ENCODE results near the gene HRC. TPM values are rescaled to one million over a fixed set of nuclear protein-coding genes. Genes with fewer than 3 reads are reported as not detected.
A peak's percentile ranks its signal among the peaks of the same experiment; 100 is the strongest.

The HRC gene
- total RNA-seq, 2 experiments from 2014 or later, result not detected

DNA sequence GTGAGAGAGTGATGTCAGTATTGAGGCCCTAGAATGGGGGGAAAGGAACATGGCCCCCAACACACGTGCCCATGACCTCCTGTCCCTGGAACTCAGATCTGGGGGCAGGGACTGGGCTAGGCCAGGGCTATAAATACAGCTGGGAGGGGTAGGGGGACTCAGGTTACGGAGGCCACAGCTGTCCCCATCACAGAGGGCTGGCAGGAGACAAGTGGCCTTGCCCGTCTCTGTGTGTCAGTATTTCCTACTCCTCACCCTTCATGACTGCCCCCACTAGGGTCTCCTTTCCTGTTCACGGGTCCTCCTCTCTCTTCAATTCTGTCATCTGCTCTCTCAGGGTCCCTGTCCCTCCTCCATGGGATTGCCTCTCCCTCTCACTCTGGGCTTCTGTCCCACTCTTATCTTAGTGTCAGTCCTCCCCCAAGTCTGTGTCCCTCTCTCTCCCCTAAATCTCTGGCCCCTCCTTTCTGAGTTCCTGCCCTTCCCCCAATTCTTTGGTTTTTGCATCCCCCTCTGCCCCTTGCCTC lies 687 bp upstream of the HRC start:
- ChIA-PET POLR2A (interaction anchor here (0.6 kb wide), 1 partner anchor 13 kb away, joined by 3 read pairs; no protein-coding TSS in a partner anchor), CTCF (interaction anchor here (1.5 kb wide), 1 partner anchor 43 kb away, joined by 4 read pairs; no protein-coding TSS in a partner anchor)
- ATAC-seq, result no peak
- Mint-ChIP-seq H3K4me1 (ENCODE audit: low read depth) (peaks cover 20% of the 10 kb centered on the region), H3K27me3 (ENCODE audit: low read depth) (peaks cover 58% of the 10 kb centered on the region), H3K36me3 (ENCODE audit: low read depth) (no peaks in the 10 kb centered on the region), H3K9me3 (ENCODE audit: insufficient read depth) (peaks cover 4% of the 10 kb centered on the region), H3K27ac (no peak overlapping the region), H3K4me3 (no peak overlapping the region)
- no peak for DNase-seq

DNA sequence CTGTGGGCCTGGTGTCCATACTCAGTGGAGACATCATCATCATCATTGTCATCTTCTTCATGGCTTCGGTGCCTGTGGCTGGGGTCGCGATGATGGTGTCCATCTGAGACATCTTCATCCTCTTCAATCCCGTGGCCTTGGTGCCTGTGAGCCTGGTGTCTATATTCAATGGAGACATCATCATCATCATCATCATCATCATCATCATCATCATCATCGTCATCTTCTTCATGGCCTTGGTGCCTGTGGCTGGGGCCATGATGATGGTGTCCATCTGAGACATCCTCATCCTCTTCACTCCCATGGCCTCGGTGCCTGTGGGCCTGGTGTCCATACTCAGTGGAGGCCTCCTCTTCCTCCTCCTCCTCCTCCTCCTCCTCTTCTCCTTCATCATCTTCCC lies 917 bp downstream of the HRC start:
- no peak for ATAC-seq
- H3K36me3 Mint-ChIP-seq (ENCODE audit: low read depth), result no peaks in the 10 kb centered on the region
- H3K27me3 Mint-ChIP-seq (ENCODE audit: low read depth), result peaks cover 61% of the 10 kb centered on the region
- H3K4me1 Mint-ChIP-seq (ENCODE audit: low read depth), result peaks cover 32% of the 10 kb centered on the region
- no peak for DNase-seq
- peaks cover 4% of the 10 kb centered on the region for H3K9me3 Mint-ChIP-seq (ENCODE audit: insufficient read depth)
- ChIA-PET POLR2A (no interaction called here), CTCF (interaction anchor here (1.5 kb wide), 1 partner anchor 45 kb away, joined by 4 read pairs; no protein-coding TSS in a partner anchor)
- H3K4me3 Mint-ChIP-seq, result no peak overlapping the region
- H3K27ac Mint-ChIP-seq, result no peak overlapping the region

DNA sequence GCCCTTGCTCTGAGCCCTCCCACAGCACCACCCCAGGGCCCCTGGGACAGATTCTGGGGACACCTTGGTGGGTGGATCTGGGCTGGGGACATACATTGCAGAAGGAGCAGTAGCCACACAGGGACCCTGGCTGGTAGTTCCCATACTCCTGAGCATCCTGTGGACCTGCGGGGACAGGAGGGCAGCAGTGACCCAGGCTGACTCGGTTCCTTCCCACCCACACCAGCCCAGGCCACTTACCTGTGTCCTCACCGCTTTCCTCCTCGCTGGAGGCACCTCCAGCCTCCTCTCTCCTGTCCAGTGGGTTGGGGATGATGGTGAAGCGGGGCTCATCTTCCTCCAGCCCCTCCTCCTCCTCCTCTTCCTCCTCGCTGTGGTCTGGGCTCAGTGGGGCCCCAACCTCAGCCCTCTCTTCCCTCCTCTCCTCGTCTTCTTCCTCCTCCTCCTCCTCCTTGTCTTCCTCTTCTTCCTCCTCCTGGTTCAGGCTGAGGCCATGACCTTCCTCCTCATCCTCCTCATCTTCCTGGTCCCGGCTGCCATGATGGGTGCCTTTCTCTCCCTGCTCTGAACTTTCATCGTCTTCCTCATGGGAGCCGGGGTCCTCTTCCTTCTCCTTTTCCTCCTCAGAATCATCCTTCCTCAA lies 1.9 kb downstream of the HRC start:
- no peak for ATAC-seq

DNA sequence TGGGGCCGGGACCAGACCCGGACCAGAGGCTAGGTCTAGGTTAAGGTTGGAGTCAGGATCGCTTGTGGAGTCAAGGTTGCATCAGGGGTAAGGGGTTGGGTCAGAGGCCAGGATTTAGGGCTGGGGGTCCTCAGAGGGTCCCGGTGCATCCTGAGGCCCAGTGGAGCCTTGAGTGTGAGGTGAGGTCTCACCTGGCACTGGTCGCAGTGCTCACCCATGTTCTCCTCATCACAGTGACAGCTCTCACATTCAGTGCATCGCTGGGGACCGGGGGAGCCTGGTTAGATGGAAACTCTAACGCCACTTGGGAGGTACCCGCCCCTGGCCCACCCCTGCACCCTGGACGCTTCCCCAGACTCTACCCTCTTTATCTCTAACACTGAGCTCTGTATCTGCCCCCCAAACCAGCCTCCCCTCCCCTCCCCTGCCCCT lies 3.1 kb downstream of the HRC start:
- CTCF ChIA-PET, result interaction anchor here (1.6 kb wide), 1 partner anchor 47 kb away, joined by 6 read pairs; no protein-coding TSS in a partner anchor
- Mint-ChIP-seq H3K27me3 (ENCODE audit: low read depth) (peaks cover 65% of the 10 kb centered on the region), H3K27ac (no peak overlapping the region), H3K4me3 (no peak overlapping the region), H3K36me3 (ENCODE audit: low read depth) (no peaks in the 10 kb centered on the region), H3K4me1 (ENCODE audit: low read depth) (peaks cover 32% of the 10 kb centered on the region), H3K9me3 (ENCODE audit: insufficient read depth) (peaks cover 4% of the 10 kb centered on the region)
- ATAC-seq (no peak), DNase-seq (no peak)
- POLR2A ChIA-PET, result interaction anchor here (0.6 kb wide), 1 partner anchor 352 kb away, joined by 4 read pairs; no protein-coding TSS in a partner anchor

More for the DNA sequence above, 1.9 kb downstream of the HRC start:
- H3K9me3 Mint-ChIP-seq (ENCODE audit: insufficient read depth), result peaks cover 4% of the 10 kb centered on the region
- H3K4me3 Mint-ChIP-seq, result no peak overlapping the region
- ChIA-PET POLR2A (no interaction called here), CTCF (no interaction called here)
- peaks cover 35% of the 10 kb centered on the region for H3K4me1 Mint-ChIP-seq (ENCODE audit: low read depth)
- H3K27ac Mint-ChIP-seq, result no peak overlapping the region
- H3K27me3 Mint-ChIP-seq (ENCODE audit: low read depth), result peaks cover 66% of the 10 kb centered on the region
- DNase-seq, result no peak
- no peaks in the 10 kb centered on the region for H3K36me3 Mint-ChIP-seq (ENCODE audit: low read depth)

DNA sequence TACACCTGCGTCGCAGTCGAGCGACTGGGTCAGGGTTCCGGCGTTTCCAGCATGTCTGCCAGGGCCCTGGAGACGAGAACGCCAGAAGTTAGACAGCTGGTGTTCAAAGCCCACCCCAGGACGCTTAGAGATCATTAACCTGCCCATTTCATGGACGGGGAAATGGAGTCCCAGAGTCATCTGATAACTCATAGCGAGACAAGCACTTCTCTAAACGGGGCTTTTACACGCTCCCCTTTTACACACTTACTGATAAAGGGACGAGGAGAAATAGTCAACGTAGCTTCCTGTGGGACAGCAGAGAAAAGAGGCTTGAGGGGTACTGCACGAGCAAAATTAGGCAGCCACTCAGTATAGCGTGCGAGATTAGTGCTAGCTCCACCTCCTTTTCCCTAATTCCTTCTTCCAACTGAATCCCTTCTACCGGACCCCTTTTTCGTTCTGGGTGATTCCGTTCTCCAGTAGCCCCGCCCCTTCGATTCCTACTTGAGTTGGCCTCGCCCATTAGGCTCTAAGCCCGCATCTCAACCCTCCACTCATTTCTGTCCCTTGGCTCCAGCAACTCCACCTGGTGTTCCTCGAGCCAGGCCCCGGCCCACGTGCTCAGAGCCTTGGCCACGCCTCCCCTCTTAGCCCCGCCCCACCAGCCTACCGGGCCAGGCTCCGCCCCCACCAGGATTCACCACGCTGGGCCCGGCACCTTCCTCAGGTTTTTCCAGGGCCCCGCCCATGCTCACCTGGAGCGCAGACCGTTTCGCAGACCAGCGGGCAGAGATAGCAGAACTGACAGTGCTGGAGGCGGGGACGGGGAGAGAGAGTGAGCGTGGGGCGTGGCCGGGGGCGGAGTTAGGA lies 3.7 kb downstream of the HRC start:
- CTCF ChIA-PET, result interaction anchor here (0.8 to 3.3 kb wide), 6 partner anchors 37 to 158 kb away, joined by 3 to 11 read pairs (median 4); partner anchors contain the start of genes GYS1, LIN7B and RUVBL2
- Mint-ChIP-seq H3K4me3 (peak overlapping the region; percentile 2), H3K9me3 (ENCODE audit: insufficient read depth) (peaks cover 4% of the 10 kb centered on the region), H3K36me3 (ENCODE audit: low read depth) (no peaks in the 10 kb centered on the region), H3K4me1 (ENCODE audit: low read depth) (peaks cover 32% of the 10 kb centered on the region), H3K27ac (no peak overlapping the region), H3K27me3 (ENCODE audit: low read depth) (peaks cover 68% of the 10 kb centered on the region)
- POLR2A ChIA-PET, result no interaction called here
- peak; percentile 51 for DNase-seq
- ATAC-seq, result peak; percentile 28

DNA sequence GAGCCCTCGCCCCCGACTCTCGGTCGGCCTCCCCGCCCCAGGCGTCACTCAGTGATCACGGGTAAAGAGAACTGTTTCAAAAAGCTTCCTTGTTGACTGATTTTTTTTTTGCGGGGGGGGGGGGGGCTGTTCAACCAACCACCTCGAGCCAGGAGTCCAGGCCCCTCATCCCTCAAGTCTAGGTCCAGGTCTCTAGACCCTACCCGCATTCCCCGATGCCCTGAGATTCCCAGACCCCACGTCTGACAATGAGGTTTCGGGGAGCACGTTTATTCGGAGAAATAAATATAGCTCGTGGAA lies 4.3 kb downstream of the HRC start:
- Mint-ChIP-seq H3K4me1 (ENCODE audit: low read depth) (peaks cover 33% of the 10 kb centered on the region), H3K4me3 (no peak overlapping the region), H3K27ac (no peak overlapping the region), H3K36me3 (ENCODE audit: low read depth) (no peaks in the 10 kb centered on the region), H3K27me3 (ENCODE audit: low read depth) (peaks cover 66% of the 10 kb centered on the region), H3K9me3 (ENCODE audit: insufficient read depth) (peaks cover 4% of the 10 kb centered on the region)
- CTCF ChIA-PET, result interaction anchor here (0.8 to 3.3 kb wide), 7 partner anchors 37 to 158 kb away, joined by 3 to 11 read pairs (median 3); partner anchors contain the start of genes GYS1, LIN7B and RUVBL2
- ATAC-seq (no peak), DNase-seq (no peak)
- POLR2A ChIA-PET, result no interaction called here

DNA sequence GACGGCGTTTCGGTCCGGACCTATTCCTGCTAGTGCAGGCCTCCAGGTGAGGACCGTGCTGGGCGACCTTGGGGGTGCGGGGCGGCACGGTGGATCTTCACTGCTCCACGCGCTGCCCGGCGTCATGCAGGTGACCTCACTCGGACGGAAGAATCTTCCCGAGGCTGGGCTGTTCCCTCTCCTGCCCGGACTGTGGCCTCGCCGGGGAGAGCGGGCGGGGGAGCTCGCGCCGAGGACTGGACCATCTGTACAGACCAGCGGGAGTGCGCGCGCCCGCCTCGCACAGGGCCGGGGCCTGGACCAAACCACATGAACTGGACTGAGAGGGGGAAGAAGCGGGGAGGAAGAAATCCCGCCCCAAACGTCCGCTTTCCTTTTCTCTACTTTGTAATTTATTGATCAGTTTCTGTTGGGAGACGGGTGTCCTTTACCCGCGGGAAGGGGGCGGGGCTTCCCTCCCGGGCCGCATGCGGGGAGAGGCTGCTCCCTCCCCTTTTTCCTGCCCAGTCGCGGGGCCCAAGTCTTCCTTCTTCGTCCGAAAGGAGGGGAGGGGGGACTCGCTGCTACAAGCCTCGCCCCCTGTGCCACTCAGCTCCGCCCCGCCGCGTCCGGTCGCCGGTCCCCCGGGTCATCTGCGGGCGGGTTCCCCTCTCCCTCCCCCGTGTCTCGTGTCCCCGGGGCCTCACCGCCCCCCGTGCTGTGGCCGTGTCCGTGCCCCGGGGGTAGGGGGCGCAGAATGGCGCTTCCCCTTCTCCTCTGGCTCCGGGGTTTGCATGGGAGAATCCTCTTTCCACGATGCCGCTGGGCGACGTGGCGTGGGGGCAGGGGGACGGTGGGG lies 4.9 kb downstream of the HRC start:
- ChIA-PET CTCF (interaction anchor here (0.8 to 3.3 kb wide), 7 partner anchors 36 to 157 kb away, joined by 3 to 11 read pairs (median 3); partner anchors contain the start of genes GYS1, LIN7B and RUVBL2), POLR2A (no interaction called here)
- H3K36me3 Mint-ChIP-seq (ENCODE audit: low read depth), result no peaks in the 10 kb centered on the region
- H3K9me3 Mint-ChIP-seq (ENCODE audit: insufficient read depth), result peaks cover 4% of the 10 kb centered on the region
- peaks cover 38% of the 10 kb centered on the region for H3K4me1 Mint-ChIP-seq (ENCODE audit: low read depth)
- peaks cover 62% of the 10 kb centered on the region for H3K27me3 Mint-ChIP-seq (ENCODE audit: low read depth)
- no peak overlapping the region for H3K27ac Mint-ChIP-seq
- DNase-seq (peak; percentile 52), ATAC-seq (peak; percentile 28)
- peak overlapping the region; percentile 73 for H3K4me3 Mint-ChIP-seq

DNA sequence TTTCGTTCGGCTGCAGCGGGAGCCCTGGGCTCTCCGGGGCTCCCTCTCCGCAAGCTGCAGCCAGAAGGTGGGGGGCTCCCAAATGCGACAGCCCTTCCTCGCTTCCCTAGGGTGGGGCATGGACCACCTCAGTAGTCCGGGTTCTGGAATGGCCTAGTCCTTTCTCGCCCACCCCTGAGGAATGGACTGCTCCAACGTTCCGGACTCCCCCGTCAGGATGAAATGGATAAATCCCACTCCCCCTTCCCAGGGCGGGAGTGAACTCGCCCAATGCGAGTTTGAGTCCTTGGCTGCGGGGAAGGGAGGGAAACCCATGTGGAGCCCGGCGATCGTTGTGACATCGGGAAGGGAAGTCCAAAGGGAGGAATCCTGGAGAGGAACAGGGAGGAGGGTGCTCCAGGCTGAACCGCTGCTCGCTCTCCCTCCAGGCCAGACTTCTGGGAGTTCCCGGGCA lies 5.5 kb downstream of the HRC start:
- Mint-ChIP-seq H3K4me1 (ENCODE audit: low read depth) (peaks cover 40% of the 10 kb centered on the region), H3K36me3 (ENCODE audit: low read depth) (no peaks in the 10 kb centered on the region), H3K9me3 (ENCODE audit: insufficient read depth) (peaks cover 4% of the 10 kb centered on the region), H3K27me3 (ENCODE audit: low read depth) (peaks cover 62% of the 10 kb centered on the region), H3K27ac (no peak overlapping the region), H3K4me3 (peak overlapping the region; percentile 73)
- no peak for DNase-seq
- POLR2A ChIA-PET, result no interaction called here
- no peak for ATAC-seq
- CTCF ChIA-PET, result interaction anchor here (1.0 to 3.3 kb wide), 5 partner anchors 36 to 152 kb away, joined by 3 to 11 read pairs (median 5); partner anchors contain the start of gene LIN7B

DNA sequence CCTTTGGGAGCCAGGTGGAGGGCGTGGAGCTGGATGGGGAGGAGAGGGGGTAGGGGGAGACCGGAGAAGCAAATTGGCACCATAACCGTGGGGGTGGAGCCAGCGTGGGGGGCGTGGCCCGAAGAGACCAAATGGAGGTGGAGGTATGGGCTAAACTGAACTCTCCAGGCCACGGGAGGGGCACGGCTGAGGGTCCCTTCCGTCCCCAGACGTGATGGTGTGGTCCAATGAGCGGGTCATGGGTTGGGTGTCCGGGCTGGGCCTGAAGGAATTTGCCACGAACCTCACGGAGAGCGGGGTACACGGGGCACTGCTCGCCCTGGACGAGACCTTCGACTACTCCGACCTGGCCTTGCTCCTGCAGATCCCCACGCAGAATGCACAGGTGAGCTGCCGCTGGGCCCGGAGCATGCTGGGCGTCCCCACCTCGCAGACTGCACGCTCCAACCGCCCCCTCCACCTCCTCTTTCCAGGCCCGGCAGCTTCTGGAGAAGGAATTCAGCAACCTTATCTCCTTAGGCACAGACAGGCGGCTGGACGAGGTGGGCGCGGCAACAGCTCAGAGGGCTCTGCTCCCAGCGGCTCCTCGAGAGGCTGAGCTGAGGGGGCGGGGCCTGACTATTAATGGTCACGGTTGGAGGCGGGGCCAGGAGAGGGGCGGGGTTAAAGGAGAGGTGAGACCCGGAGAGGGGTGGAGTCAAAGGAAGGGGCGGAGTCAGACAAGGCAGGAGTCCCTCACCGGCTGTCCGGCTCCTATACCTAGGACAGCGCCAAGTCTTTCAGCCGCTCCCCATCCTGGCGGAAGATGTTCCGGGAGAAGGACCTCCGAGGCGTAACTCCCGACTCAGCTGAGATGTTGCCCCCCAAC lies 6.2 kb downstream of the HRC start:
- Mint-ChIP-seq H3K4me1 (ENCODE audit: low read depth) (peaks cover 40% of the 10 kb centered on the region), H3K27ac (no peak overlapping the region), H3K36me3 (ENCODE audit: low read depth) (no peaks in the 10 kb centered on the region), H3K27me3 (ENCODE audit: low read depth) (peaks cover 60% of the 10 kb centered on the region), H3K4me3 (peak overlapping the region; percentile 73), H3K9me3 (ENCODE audit: insufficient read depth) (peaks cover 4% of the 10 kb centered on the region)
- DNase-seq (peak; percentile 86), ATAC-seq (peak; percentile 45)
- ChIA-PET CTCF (interaction anchor here (1.0 to 3.3 kb wide), 5 partner anchors 35 to 76 kb away, joined by 3 to 11 read pairs (median 5); partner anchors contain the start of gene LIN7B), POLR2A (interaction anchor here (0.6 kb wide), 2 partner anchors 14 to 16 kb away, joined by 3 read pairs; no protein-coding TSS in a partner anchor)

DNA sequence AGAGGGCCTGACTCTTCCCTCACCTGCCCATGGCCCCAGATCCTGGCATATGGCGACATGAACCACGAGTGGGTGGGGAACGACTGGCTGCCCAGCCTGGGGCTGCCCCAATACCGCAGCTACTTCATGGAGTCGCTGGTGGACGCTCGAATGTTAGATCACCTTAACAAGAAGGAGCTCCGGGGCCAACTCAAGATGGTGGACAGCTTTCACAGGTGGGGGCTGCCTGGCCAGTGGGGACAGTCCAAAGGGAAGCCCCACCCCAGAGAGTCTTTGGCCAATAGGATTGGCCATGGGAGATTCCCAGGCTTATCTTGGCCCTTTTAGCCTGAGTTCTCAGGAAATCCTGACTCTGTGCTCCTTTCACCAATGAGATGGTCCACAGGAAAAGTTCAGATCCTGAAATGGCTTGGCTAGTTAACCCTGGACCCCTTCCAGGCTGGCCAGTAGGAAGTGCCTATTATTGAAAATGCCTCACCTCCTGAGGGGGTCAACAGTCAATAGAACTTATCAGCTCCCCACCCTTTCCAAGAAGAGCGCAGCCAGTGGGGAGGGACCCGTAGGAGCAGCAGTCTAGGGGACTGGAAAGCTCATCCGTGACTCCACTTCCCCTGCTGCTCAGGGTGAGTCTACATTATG lies 7.0 kb downstream of the HRC start:
- peaks cover 4% of the 10 kb centered on the region for H3K9me3 Mint-ChIP-seq (ENCODE audit: insufficient read depth)
- peak overlapping the region; percentile 32 for H3K4me3 Mint-ChIP-seq
- H3K4me1 Mint-ChIP-seq (ENCODE audit: low read depth), result peaks cover 41% of the 10 kb centered on the region
- no peaks in the 10 kb centered on the region for H3K36me3 Mint-ChIP-seq (ENCODE audit: low read depth)
- no peak overlapping the region for H3K27ac Mint-ChIP-seq
- DNase-seq (no peak), ATAC-seq (no peak)
- H3K27me3 Mint-ChIP-seq (ENCODE audit: low read depth), result peaks cover 53% of the 10 kb centered on the region
- POLR2A ChIA-PET, result interaction anchor here (0.6 kb wide), 2 partner anchors 15 to 17 kb away, joined by 3 read pairs; no protein-coding TSS in a partner anchor
- CTCF ChIA-PET, result interaction anchor here (1.6 to 1.9 kb wide), 2 partner anchors 50 to 51 kb away, joined by 5 to 9 read pairs; no protein-coding TSS in a partner anchor
